ENCODE results near the gene PMF1.
"Not testable (repeated sequence)": the region's sequence is repeated elsewhere in the genome, so short reads cannot be mapped to it uniquely, and the experiment has no call there.

PMF1 gene

GRCh38 chr1:156204686-156205085, 8.1 kb upstream of the PMF1 start:
- TF ChIP-seq CTCF (conservative IDR thresholded peaks at IDR 0.05) (no peak), ZFX (IDR thresholded peaks at IDR 0.05) (no peak)
- H3K27ac ChIP-seq = no peak overlapping the region

- no peak overlapping the region for H3K27ac ChIP-seq
These were observed 1.6 kb upstream of the PMF1 start for GRCh38 chr1:156211243-156211642.

GRCh38 chr1:156212130-156212529, 677 bp upstream of the PMF1 start:
- TF ChIP-seq CTCF (conservative IDR thresholded peaks at IDR 0.05) (no peak), ZFX (IDR thresholded peaks at IDR 0.05) (no peak)
- peak overlapping the region; percentile 92 for H3K27ac ChIP-seq

More at GRCh38 chr1:156211243-156211642, 1.6 kb upstream of the PMF1 start:
- TF ChIP-seq ZFX (IDR thresholded peaks at IDR 0.05) (no peak), CTCF (conservative IDR thresholded peaks at IDR 0.05) (no peak)

GRCh38 chr1:156213644-156213966, 798 bp downstream of the PMF1 start:
- TF ChIP-seq CTCF (conservative IDR thresholded peaks at IDR 0.05) (no peak), ZFX (IDR thresholded peaks at IDR 0.05) (no peak)
- H3K27ac ChIP-seq = peak overlapping the region; percentile 92

GRCh38 chr1:156214024-156214748, 1.4 kb downstream of the PMF1 start:
- TF ChIP-seq ZFX (IDR thresholded peaks at IDR 0.05) = no peak
- TF ChIP-seq CTCF (conservative IDR thresholded peaks at IDR 0.05) = no peak
- peak overlapping the region; percentile 92 for H3K27ac ChIP-seq

- H3K27ac ChIP-seq = not testable (repeated sequence)
These were observed 3.7 kb downstream of the PMF1 start for GRCh38 chr1:156216361-156217086.

- no peak for TF ChIP-seq ZFX (IDR thresholded peaks at IDR 0.05)
- H3K27ac ChIP-seq = peak overlapping the region; percentile 69
These were observed 5.1 kb downstream of the PMF1 start for GRCh38 chr1:156217871-156218270.

GRCh38 chr1:156220226-156220625, 7.4 kb downstream of the PMF1 start:
- H3K27ac ChIP-seq = no peak overlapping the region
- TF ChIP-seq CTCF (conservative IDR thresholded peaks at IDR 0.05) = no peak
- no peak for TF ChIP-seq ZFX (IDR thresholded peaks at IDR 0.05)
